SK-N-SH treated with all-trans-retinoic acid at 6 μM for 48 hours (cell line): ENCODE data around the gene CDC42BPB.

Experiments
- ATAC-seq: fragments of 200-7000 bp; cut with Tn5 transposase; 3 replicates; pipeline ENCODE4 v1.9.1; 2020; ENCODE audit warnings: mild to moderate bottlenecking, moderate library complexity
- ARNTL ChIP-seq: fragments of 450-650 bp; formaldehyde crosslinking; IDR thresholded peaks from 2 replicates; pipeline ENCODE4 v1.5.0; 2020; ENCODE audit warnings: low read depth, mild to moderate bottlenecking, moderate library complexity, borderline replicate concordance
- BACH2 ChIP-seq: fragments of 250-450 bp; sonication (Bioruptor Pico); IDR thresholded peaks from 2 replicates; pipeline ENCODE4 v1.9.0; 2021; ENCODE audit warnings: mild to moderate bottlenecking, borderline replicate concordance
- CSDC2 ChIP-seq: fragments of 250-450 bp; sonication (Bioruptor Pico); IDR thresholded peaks from 2 replicates; pipeline ENCODE4 v1.5.0; 2020; ENCODE audit warnings: mild to moderate bottlenecking, moderate library complexity
- CSRNP3 ChIP-seq: fragments of 250-450 bp; sonication (Bioruptor Pico); IDR thresholded peaks from 2 replicates; pipeline ENCODE4 v1.5.1; 2021; ENCODE audit warnings: mild to moderate bottlenecking, moderate library complexity
- ESRRG ChIP-seq: fragments of 250-450 bp; sonication (Bioruptor Pico); IDR thresholded peaks from 2 replicates; pipeline ENCODE4 v1.6.1; 2021; ENCODE audit warnings: mild to moderate bottlenecking
- GLIS3 ChIP-seq: fragments of 250-450 bp; sonication (Bioruptor Pico); IDR thresholded peaks from 2 replicates; pipeline ENCODE4 v1.5.0; 2020; ENCODE audit warnings: mild to moderate bottlenecking, moderate library complexity
- ISL1 ChIP-seq: fragments of 250-450 bp; sonication (Bioruptor Pico); IDR thresholded peaks from 2 replicates; pipeline ENCODE4 v2.1.2; 2022; ENCODE audit warnings: mild to moderate bottlenecking, moderate library complexity
- OSR1 ChIP-seq: fragments of 250-450 bp; sonication (Bioruptor Pico); IDR thresholded peaks from 2 replicates; pipeline ENCODE4 v1.8.0; 2022; ENCODE audit warnings: moderate library complexity, mild to moderate bottlenecking, inconsistent platforms
- PATZ1 ChIP-seq: fragments of 250-450 bp; sonication (Bioruptor Pico); IDR thresholded peaks from 2 replicates; pipeline ENCODE4 v1.8.0; 2020; ENCODE audit warnings: mild to moderate bottlenecking, moderate library complexity, borderline replicate concordance
- POU6F1 ChIP-seq: fragments of 250-450 bp; sonication (Bioruptor Pico); IDR thresholded peaks from 2 replicates; pipeline ENCODE4 v1.8.0; 2021; ENCODE audit warnings: low read depth, mild to moderate bottlenecking, moderate library complexity, borderline replicate concordance
- PPARA ChIP-seq: fragments of 250-450 bp; sonication (Bioruptor Pico); IDR thresholded peaks from 2 replicates; pipeline ENCODE4 v1.5.0; 2020; ENCODE audit warnings: mild to moderate bottlenecking, borderline replicate concordance
- RARB ChIP-seq: fragments of 250-450 bp; sonication (Bioruptor Pico); IDR thresholded peaks from 2 replicates; pipeline ENCODE4 v1.8.0; 2021; ENCODE audit warnings: mild to moderate bottlenecking, moderate library complexity
- SNAI2 ChIP-seq: fragments of 250-450 bp; sonication (Bioruptor Pico); IDR thresholded peaks from 2 replicates; pipeline ENCODE4 v1.5.0; 2020; ENCODE audit warnings: mild to moderate bottlenecking, moderate library complexity
- TCF4 ChIP-seq: fragments of 250-450 bp; sonication (Bioruptor Pico); IDR thresholded peaks from 2 replicates; pipeline ENCODE4 v1.8.0; 2021; ENCODE audit warnings: mild to moderate bottlenecking, moderate library complexity, borderline replicate concordance
- TOX ChIP-seq: fragments of 250-450 bp; sonication (Bioruptor Pico); IDR thresholded peaks from 2 replicates; pipeline ENCODE4 v1.8.0; 2021; ENCODE audit warnings: mild to moderate bottlenecking, moderate library complexity, borderline replicate concordance
- TSHZ2 ChIP-seq: fragments of 250-450 bp; sonication (Bioruptor Pico); IDR thresholded peaks from 2 replicates; pipeline ENCODE4 v1.5.0; 2020; ENCODE audit warnings: mild to moderate bottlenecking, moderate library complexity
- ZC3H10 ChIP-seq: fragments of 250-450 bp; sonication (Bioruptor Pico); IDR thresholded peaks from 2 replicates; pipeline ENCODE4 v1.5.1; 2021; ENCODE audit warnings: mild to moderate bottlenecking, moderate library complexity
- ZFP3 ChIP-seq: fragments of 250-450 bp; sonication (Bioruptor Pico); IDR thresholded peaks from 2 replicates; pipeline ENCODE4 v1.5.0; 2020; ENCODE audit warnings: mild to moderate bottlenecking, moderate library complexity
- ZFP30 ChIP-seq: fragments of 450-650 bp; formaldehyde crosslinking; IDR thresholded peaks from 2 replicates; pipeline ENCODE4 v1.5.0; 2022; ENCODE audit warnings: mild to moderate bottlenecking, moderate library complexity
- ZNF565 ChIP-seq: fragments of 450-650 bp; formaldehyde crosslinking; conservative IDR thresholded peaks from 2 replicates; pipeline ENCODE4 v1.5.0; 2020; ENCODE audit warnings: low read depth, mild to moderate bottlenecking, moderate library complexity
- ZNF70 ChIP-seq: fragments of 450-650 bp; formaldehyde crosslinking; IDR thresholded peaks from 2 replicates; pipeline ENCODE4 v1.5.0; 2020; ENCODE audit warnings: mild to moderate bottlenecking, moderate library complexity
- ZNF8 ChIP-seq: fragments of 450-650 bp; formaldehyde crosslinking; IDR thresholded peaks from 2 replicates; pipeline ENCODE4 v1.5.0; 2020; ENCODE audit warnings: mild to moderate bottlenecking, moderate library complexity

Gene CDC42BPB

GRCh38 chr14:103029936-103030335, 27.4 kb downstream of the CDC42BPB start:
- no peak for ATAC-seq
- TF ChIP-seq PATZ1 (CRISPR knock-in tag): no peak
- no peak for TF ChIP-seq ZNF8
- TF ChIP-seq SNAI2 (CRISPR knock-in tag): no peak
- TF ChIP-seq ZC3H10 (CRISPR knock-in tag): no peak
- no peak for TF ChIP-seq ZNF70 (CRISPR knock-in tag)
- TF ChIP-seq BACH2 (CRISPR knock-in tag): no peak
- TF ChIP-seq ZNF565 (CRISPR knock-in tag): no peak
- no peak for TF ChIP-seq ZFP30
- no peak for TF ChIP-seq ZFP3
- TF ChIP-seq ESRRG (CRISPR knock-in tag): no peak
- no peak for TF ChIP-seq ISL1
- no peak for TF ChIP-seq OSR1 (CRISPR knock-in tag)

GRCh38 chr14:103028772-103029171, 28.6 kb downstream of the CDC42BPB start:
- TF ChIP-seq SNAI2 (CRISPR knock-in tag): no peak
- TF ChIP-seq ZFP30: no peak
- no peak for TF ChIP-seq OSR1 (CRISPR knock-in tag)
- TF ChIP-seq TOX (CRISPR knock-in tag): no peak
- TF ChIP-seq CSRNP3 (CRISPR knock-in tag): no peak
- TF ChIP-seq ESRRG (CRISPR knock-in tag): no peak
- no peak for TF ChIP-seq ISL1
- no peak for TF ChIP-seq GLIS3 (CRISPR knock-in tag)
- no peak for TF ChIP-seq ZFP3
- TF ChIP-seq ZC3H10 (CRISPR knock-in tag): no peak
- no peak for TF ChIP-seq CSDC2 (CRISPR knock-in tag)
- no peak for TF ChIP-seq PPARA (CRISPR knock-in tag)
- no peak for TF ChIP-seq BACH2 (CRISPR knock-in tag)
- TF ChIP-seq TSHZ2 (CRISPR knock-in tag): no peak
- no peak for TF ChIP-seq ZNF70 (CRISPR knock-in tag)
- TF ChIP-seq POU6F1 (CRISPR knock-in tag): no peak
- no peak for TF ChIP-seq TCF4
- ATAC-seq: no peak

GRCh38 chr14:103028161-103028767, 29.1 kb downstream of the CDC42BPB start:
- no peak for TF ChIP-seq SNAI2 (CRISPR knock-in tag)
- no peak for ATAC-seq

- no peak for TF ChIP-seq ZNF70 (CRISPR knock-in tag)
- no peak for TF ChIP-seq GLIS3 (CRISPR knock-in tag)
- TF ChIP-seq ESRRG (CRISPR knock-in tag): no peak
- TF ChIP-seq BACH2 (CRISPR knock-in tag): no peak
- TF ChIP-seq POU6F1 (CRISPR knock-in tag): no peak
- no peak for TF ChIP-seq ZFP3
- no peak for TF ChIP-seq TCF4
- no peak for TF ChIP-seq TOX (CRISPR knock-in tag)
- TF ChIP-seq ZNF8: no peak
- no peak for TF ChIP-seq ZC3H10 (CRISPR knock-in tag)
- no peak for TF ChIP-seq RARB (CRISPR knock-in tag)
- TF ChIP-seq ARNTL (CRISPR knock-in tag): no peak
- no peak for ATAC-seq
These were observed 29.9 kb downstream of the CDC42BPB start for GRCh38 chr14:103027451-103027850.
